Inflammatory macrophage (primary cell): Measurements from ENCODE around the gene CDH12.
"Not testable (repeated sequence)": the region's sequence is repeated elsewhere in the genome, so short reads cannot be mapped to it uniquely, and the experiment has no call there.

ENCODE experiments used
- DNase-seq, 2 donors: peaks; one replicate each; pipeline ENCODE4 v3.0.0-alpha.2; 2020 to 2022

The CDH12 gene

DNA sequence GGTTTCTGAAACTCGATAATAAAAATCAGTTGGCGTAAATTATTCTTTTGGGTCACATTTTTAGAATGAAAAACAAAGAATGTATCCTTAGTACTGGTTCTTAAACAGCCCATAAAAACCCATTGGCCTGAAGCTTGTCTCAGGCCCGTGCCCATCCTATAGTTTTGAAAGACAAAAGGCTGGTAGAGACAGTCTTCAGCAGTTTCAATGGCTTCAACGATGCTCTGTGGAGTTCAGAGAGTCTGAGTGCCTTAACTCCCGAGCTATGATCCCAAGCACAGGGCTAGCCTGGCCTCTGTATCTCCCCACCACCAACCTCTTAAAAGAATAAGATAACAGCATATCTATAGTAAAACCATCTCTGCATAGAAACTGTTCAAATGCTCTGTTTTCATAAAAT is 595.0 kb downstream of the CDH12 start:
- no peak for DNase-seq

DNA sequence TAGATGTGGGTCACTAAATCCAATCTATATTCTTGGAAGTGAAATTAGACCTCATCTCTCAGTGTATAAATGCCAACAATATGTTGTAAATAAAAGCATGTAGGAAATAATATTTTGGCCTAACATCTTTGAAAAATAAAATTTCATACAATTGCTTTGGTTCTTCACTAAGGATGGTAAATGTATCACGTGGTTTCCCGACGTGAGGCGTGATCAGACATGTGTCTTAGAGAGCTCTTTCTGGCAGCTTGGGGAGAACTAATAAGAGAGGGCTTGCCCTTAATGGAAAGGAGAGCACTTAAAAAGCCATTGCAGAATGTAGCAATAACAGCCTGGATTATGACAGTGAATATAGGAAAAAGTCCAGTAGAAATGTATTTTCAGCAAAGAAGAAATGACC is 602.6 kb downstream of the CDH12 start:
- no peak for DNase-seq

DNA sequence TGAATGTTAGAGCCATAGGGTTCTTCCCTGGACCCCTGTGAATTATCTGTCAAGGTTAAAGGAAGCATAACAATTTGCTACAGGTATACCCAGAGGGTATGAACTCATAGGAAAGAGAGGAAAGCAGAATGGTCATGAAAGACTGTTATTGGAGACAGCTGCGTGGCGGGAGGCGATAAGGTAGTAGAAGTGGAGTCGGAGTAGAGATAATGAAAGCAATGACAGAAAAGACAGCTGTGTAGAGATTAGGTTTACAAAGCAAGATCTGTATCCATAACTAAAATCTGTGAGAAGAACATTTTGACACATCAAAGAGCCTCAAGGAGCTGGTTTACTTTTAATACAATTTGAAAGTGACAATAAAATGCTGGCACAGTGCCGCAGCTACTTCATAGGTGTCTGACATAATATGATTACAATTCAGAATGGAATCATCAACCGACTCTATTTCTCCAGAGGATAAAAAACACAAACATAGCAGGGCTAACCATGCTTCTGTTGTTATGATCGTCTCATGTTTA is 603.9 kb downstream of the CDH12 start:
- DNase-seq: no peak

DNA sequence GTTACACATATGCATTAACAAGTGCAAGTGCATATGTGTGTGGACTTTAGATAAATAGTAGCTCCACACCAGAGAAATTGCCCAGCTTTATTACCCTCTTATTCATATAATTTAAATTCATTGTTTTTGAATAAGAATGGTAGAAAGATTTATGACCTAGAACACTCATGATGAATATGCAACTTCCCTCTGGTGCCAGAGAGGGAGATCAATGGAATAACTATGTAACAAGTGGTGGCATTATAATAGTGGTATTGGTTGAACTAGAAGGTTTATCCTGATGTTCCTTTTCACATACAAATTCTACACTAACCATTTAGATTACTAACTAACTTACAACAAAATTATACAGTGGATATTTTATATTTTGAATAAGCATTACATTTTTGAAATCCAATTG is 607.4 kb downstream of the CDH12 start:
- no peak for DNase-seq

DNA sequence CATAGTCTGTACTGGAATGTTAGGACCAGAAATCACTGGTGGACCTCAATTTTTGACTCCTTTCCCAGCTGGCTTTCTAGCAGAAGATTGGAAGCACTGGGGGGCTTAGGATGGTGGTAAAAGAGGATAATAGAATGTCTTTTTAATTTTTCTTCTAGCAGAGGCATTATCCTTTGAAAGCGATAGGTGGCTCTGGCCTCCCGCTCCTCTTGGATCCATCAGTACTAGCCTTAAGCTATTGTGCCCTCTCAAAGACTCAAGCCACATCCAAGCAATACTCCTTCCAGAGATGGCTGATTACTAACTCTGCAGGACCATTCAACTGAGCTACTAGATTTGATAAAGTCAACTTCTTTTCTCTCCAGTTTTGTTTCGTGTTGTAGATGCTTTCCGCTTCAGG is 610.6 kb downstream of the CDH12 start:
- no peak for DNase-seq

DNA sequence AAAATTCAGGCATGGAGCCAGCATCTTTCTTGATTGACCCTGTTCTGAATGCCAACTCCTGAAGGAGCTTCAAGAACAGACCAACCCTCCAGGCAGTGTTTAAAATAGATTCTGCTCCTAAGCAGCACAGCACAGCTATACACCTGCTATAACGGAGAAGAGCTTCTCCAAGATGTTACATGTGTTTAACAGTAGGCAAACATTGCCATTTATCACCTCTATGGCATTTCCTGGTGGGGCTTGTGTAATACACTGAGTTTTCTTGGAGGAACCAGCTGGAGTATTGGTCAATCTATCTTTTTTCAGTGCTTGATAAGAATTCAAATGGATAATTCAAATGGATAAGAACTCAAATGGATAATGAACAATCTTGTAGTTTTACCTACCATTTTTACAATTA is 615.1 kb downstream of the CDH12 start:
- DNase-seq: no peak

DNA sequence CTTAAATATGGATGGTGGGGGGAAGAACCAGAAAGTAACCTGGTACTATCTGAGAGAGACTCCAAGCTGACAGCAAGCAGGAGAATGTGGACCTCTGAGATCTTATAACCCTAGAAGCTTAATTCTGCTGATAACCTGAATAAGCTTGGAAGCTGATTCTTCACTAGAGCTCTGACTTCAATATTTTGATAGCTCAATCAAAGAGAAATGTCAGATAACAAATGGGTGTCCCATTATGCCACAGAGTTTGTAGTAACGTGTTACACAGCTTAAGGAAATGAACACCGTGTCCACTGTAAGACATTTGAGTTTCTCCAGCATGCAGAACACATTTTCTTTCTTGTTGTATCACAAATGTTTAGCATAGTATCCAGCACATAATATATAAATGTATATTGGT is 626.7 kb downstream of the CDH12 start:
- DNase-seq: no peak

DNA sequence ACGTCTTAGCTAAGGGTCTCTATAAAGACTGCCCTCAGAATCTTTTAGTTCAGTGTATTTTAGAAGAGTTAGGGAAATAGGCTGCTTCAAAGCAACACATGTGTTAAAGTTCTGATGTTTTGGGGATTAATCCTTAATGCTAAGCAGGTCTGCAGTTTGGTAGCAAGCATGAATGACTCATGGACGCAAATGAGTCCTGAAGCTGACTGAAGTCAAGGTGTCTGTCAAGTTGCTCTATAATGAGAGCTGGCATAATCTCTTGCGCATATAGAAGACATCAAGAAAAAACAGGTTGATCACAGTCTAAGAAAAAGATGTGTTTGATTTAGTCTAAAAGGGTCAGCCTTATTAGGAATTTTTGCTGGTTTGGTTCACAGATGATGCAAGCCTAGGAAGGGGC is 630.1 kb downstream of the CDH12 start:
- no peak for DNase-seq

DNA sequence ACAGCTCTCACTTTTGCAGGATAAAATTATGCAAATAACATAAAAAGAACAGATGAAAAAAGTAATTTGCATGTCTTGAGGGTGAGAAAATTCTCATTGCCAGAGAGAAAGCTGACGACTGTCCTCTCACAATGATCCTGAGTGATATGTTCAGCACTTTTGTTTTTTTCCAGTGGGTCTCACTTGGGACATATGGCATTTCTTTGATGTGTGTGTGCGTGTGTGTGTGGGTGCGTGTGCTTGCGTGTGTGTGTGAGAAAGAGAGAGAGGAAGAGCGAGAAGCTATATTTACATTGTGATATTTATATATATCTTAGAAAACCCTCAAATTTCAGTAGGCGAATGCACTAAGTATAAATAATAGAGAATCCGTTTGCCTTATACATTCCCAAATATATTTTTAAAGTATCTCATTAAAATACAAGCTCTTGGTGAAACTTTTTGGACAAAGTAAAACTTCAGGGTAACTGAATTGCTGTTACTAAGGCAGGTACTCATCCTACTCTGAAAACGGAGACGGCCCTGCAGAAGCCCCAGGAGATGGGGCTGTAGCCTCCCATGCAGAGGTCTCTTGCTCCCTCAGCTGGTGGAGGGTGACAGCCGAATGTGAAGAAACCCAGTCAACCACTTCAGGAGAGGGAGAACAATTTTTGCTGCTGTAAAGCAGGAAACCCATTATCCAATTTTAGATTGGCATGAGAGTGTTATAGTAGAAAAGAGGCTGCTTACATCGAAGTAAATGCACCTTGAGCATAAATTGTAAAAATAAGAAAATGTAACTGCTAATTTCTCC is 639.2 kb downstream of the CDH12 start:
- not testable (repeated sequence) for DNase-seq

DNA sequence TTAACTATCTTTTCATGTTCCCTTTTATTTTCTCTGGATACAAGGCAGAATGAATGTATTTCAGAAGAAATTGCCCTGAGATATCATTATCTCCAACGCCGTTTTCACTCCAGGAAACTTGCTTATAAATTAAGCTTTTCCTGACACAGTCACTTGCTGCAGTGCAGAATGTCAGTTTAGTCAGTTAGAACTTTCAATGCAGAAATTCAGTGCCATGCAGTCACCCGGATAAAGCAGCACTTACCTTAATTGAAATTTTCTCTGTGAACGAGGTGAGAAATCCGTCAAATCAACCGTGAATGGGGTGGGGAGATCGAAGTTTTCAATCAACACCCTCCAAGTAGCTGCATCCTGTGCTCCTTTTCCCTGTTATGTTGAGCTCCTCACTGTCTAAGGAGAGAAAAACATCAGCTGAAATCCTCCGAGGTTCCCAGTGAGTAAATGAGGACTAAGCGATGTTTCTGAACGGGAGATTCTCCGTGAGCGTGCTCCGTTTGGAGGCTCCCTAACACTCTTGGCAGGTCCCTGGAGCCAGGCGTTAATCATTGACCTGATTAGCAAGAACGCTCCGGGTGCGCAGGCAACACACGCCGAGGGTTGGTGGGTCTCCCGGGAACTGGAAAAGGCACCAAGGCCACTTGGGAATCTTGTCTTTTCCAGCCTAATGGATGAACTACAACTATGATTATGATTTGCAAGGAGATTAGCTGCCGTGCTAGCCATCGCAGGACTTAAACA is 640.7 kb downstream of the CDH12 start:
- not testable (repeated sequence) for DNase-seq

DNA sequence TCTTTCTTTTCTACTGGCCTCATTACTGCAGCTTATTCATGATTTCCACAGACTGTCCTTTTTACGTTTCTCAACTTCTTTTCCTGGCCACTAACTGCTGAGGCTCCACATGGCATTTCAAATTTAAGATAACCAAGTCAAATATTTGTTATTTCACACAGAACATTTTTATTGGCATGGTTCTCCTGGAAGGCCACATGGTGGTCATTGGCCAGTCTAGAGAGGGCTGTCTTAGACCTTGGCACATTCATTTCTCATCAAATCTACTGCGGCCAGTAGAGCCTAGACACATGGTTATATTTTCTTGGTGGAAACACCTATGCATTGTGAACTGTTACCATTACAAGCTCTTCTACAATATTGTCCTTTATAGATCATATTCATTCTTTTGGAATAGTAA is 644.7 kb downstream of the CDH12 start:
- not testable (repeated sequence) for DNase-seq

DNA sequence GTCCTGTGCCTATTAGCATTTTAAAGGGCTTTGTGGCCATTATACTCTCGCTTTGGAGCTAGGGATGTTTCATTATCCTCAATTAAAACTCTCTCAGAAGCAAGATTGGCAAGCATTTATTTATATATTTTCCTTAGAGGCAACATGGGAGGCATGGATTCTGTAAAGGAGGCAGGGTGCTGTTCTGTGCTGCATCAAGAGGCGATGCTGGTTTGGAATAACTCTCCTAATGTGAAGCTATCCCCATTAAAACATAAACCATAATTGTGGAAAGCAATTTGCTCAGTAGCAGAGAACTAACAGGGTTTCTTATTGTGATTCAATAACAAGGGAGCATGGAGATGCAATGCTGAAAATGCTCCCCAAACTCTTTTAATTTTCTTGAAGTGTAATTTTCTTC is 664.5 kb downstream of the CDH12 start:
- DNase-seq: not testable (repeated sequence)

DNA sequence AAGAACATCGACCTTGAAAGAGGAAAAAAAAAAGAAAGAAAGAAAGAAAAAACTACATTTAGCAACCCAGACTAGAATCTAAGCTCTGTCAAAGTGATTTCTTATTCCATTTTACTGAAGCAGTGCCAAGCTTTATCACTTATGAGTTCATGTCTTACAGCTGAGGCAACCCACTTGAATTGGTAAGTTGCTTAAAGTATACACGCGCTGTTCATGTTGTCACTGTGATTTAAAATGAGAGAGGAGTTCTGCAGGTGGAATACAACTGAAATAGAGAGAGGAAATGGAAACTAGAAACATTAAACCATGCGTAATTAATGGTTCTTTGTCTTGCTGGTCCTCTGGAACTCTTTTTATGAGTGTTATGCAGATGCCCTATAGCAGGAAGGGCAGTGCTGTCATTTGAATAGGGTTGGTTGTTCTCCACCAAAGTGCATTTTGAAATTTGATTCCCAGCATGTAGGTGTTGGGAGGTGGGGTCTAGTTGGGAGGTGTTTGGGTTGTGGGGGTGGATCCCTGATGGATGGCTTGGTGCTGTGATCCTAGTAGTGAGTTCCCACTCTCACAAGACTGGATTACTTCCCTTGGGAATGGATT is 665.4 kb downstream of the CDH12 start:
- not testable (repeated sequence) for DNase-seq

DNA sequence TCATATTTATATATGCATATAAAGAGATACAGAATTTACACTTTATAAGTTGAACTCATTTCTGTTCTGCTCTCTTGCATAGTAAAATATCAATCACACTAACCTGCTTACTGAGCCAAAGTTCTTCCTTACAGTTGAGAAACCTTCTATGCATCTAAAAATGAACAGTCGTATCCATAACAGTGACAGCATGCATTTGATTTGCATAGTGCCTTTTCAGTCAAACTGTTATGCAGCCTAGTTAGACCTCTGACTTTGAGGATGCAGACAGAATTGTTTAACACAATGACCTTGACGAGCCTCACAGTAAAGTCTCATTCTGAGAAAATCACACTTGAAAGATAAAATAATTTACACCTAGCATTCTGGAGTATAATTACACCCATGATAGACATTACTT is 683.9 kb downstream of the CDH12 start:
- DNase-seq: not testable (repeated sequence)

DNA sequence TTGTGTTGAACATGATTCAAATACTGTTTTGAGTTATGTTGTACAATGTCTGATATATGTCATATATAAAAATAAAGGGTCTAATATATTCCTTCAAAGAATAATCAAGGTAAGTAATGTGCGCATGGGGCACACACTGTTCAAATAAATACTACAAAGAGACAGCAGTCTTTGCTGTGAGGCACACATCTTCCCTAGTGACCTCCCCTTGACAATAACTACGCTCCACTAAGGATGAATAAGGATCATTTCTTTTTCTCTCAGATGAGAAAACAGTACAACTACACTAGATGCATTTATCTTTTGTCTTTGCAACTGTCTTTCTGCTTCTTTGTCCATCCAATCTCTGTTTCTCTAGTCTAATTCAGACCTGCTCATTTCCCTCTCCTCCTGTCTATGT is 684.4 kb downstream of the CDH12 start:
- DNase-seq: not testable (repeated sequence)

DNA sequence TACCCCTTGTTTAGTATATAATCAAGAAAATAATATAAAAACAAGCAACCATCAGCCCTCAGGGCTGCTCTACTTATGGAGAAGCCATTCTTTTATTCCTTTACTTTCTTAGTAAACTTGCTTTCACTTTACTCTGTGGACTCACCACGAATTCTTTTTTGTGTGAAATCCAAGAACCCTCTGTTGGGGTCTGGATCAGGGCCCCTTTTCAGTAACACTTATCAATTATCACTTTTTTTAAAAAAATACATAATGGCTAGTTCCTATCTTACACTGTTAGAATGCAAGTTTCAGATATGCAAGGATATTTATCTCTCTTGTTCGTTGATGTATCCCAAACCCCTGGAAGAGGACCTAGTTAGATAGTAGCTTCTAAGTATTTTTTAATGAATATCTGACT is 687.2 kb downstream of the CDH12 start:
- DNase-seq: not testable (repeated sequence)

DNA sequence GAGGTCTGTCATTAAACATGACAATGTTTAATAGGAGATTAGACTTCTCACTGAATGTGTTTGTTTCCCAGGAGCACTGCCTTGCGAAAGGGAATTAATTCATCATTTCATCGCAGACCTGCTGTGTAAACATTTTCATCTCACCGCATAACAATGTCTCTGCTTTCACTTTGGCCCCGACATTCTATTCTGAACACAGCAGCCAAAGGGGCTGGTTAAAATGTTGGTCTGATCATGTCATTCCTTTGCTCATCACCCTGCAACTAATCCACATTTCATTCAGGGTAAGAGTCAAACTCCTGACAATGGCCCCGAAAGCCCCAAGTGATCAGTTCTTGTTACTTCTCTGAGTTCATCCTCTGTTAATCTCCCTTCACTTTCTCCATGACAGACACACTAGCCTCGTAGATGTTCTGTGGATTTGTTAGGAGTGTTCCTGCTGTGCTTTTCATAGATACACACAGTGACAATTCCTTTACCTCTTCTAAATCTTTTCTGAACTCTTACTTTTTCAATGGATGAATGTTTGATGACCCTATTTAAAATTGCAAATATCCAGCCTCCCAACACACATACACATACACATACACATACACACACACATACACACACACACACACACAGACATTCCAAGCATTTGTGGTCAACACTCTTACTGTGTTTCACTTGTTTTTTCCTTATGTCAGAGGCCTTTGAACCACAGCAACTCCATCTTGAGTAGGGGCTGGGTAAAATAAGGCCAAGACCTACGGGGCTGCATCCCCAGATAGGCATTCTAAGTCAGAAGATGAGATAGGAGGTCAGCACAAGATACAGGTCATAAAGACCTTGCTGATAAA is 688.0 kb downstream of the CDH12 start:
- not testable (repeated sequence) for DNase-seq

DNA sequence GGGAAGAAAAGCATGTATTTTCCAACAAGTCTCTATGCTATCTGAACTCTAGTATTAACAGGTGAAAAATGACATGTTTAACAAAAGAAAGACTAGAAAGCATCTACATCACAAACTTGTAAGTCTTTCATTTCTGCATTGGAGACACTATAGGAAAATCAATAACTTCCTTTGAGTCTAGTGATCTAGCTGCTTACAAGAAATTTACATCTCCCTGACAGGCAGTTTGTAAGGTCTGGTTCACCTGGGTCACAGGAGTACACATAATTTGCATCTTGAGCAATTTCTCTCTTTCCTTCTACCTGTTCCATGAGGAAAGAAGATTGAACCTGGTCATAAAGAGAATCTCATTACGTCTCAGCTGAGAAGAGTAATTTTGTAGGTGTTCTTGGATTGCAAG is 696.2 kb downstream of the CDH12 start:
- DNase-seq: not testable (repeated sequence)

DNA sequence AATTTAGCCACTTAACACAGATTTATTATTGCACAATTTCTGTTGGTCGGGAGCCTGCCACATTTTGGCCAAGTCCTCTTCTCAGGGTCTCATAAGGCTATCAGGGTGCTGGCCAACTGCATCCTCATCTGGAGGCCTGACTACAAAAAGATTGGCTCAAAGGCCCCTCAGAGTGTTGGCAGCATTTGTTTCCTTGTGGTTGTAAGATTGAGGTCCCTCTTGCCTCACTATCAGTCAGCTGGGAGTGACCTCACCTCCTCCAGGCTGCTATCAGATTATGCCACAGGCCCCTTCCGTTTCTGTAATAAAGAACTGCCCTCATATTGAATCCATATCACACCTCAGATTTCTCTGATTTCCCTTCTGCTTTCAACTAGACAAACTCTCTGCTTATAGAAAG is 698.4 kb downstream of the CDH12 start:
- DNase-seq: peak in 1 of 2 donors; percentile 0

DNA sequence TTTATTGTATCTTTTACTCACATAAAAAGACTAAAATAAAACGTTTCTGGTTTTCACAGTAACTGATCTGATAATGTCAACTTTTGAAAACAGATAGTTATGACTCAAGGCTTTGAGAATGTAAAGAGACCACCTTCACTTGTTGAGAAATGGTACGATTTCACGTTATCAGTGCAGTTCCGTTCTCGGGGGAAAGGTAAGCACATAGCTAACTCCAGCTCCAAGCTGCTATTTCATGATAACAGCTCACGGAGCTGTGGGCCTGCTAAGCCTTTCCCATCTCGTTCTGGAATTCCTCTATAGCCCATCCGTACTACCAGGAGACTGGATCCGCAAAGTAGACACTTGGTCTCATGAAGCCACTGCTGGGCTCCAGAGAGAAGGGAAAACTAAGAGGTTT is 701.3 kb downstream of the CDH12 start:
- DNase-seq: not testable (repeated sequence)

DNA sequence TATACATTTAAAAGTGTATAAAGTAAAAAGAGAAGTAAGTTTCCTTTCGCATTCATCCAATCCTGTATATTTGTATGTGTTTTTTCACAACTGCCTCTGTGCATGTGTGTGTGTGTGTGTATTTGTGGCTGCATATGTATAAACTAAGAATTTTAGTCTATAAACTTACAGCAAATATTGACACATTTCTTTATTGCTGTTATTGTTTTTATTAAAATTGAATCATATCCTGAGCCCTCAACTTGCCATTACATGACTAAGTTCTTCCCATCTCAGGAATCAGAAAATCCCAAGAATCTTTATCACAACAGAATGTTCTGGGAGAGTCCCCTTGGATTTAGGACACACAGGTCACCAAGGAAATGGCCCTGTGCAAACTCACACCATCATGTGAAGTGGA is 712.7 kb downstream of the CDH12 start:
- not testable (repeated sequence) for DNase-seq

DNA sequence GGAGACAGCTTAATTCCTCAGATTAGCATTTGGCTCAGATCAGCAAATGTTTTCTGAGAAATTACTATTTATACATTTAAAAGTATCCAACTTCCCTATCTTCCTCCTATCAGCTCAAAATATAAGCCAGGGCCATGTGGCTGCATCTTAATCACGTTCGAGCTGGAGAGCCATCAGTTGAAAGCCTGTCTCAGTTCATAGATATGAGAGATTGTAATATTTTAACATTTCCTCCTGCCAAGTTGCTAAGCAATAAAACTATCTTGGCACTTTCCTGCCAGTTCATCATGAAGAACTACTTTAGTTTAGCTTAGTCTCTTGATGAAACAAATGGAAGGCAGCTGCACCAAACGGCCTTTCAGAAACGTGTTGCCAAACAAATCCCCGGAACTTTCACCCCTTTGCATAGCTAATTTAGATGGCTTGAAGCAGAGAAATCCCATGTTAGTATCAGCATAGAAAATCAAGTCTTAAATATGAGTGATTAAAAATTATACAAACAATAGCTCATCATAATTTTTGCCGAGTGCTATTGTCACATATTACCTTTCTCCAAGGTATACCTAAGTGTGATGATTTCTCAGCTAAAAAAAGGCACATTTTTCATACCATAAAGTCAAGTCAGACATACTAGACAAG is 713.4 kb downstream of the CDH12 start:
- not testable (repeated sequence) for DNase-seq
